ENCODE results near the gene FBXO48.

FBXO48 gene

DNA sequence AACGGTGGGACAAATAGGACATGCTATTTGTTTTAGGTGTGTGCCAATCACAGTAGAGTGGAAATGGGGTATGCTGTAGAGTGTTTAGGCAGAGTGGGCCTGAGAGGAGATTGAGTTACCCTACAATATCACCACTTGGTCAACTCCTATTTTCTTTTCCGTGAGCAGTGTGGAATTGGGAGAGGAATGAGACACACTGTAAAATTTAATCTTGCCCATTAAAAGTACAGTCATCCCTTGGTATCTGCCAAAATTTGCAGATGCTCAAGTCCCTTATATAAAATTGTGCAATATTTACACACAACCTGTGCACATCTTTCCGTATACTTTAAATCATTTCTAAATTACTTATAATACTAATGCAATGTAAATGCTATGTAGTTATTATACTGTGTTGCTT lies 12.4 kb downstream of the FBXO48 start:
- TF ChIP-seq, protein P1, sequence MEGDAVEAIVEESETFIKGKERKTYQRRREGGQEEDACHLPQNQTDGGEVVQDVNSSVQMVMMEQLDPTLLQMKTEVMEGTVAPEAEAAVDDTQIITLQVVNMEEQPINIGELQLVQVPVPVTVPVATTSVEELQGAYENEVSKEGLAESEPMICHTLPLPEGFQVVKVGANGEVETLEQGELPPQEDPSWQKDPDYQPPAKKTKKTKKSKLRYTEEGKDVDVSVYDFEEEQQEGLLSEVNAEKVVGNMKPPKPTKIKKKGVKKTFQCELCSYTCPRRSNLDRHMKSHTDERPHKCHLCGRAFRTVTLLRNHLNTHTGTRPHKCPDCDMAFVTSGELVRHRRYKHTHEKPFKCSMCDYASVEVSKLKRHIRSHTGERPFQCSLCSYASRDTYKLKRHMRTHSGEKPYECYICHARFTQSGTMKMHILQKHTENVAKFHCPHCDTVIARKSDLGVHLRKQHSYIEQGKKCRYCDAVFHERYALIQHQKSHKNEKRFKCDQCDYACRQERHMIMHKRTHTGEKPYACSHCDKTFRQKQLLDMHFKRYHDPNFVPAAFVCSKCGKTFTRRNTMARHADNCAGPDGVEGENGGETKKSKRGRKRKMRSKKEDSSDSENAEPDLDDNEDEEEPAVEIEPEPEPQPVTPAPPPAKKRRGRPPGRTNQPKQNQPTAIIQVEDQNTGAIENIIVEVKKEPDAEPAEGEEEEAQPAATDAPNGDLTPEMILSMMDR (IDR thresholded peaks at IDR 0.05), result no peak

DNA sequence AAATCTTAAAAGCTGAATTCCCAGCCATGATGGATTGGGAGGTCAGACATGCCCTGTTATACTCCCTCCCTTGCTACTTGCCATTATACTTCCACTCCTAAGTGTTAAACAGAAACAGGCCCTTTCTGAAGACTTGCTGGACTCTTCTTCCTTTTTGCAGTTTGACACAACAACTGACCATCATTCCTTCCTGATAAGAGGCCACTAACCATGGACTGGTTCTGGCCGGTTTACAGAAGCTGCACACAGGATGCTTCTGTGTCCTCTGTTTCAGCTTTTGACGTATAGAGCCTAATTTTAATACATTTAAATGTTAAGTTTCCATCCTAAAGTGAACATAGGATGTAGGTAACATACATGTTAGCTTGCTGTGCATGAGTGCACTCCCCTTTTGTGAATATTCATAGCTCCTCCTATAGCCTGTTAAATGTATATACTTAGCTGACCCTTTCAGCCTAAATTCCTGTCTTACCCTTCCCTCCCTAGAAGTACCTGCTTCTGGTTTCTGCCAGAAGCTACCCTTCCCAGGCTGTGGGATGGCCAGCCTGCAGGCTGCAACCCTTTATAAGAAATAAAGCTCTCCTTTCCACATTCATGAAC lies 13.2 kb downstream of the FBXO48 start:
- TF ChIP-seq, protein P1 (IDR thresholded peaks at IDR 0.05), result no peak

DNA sequence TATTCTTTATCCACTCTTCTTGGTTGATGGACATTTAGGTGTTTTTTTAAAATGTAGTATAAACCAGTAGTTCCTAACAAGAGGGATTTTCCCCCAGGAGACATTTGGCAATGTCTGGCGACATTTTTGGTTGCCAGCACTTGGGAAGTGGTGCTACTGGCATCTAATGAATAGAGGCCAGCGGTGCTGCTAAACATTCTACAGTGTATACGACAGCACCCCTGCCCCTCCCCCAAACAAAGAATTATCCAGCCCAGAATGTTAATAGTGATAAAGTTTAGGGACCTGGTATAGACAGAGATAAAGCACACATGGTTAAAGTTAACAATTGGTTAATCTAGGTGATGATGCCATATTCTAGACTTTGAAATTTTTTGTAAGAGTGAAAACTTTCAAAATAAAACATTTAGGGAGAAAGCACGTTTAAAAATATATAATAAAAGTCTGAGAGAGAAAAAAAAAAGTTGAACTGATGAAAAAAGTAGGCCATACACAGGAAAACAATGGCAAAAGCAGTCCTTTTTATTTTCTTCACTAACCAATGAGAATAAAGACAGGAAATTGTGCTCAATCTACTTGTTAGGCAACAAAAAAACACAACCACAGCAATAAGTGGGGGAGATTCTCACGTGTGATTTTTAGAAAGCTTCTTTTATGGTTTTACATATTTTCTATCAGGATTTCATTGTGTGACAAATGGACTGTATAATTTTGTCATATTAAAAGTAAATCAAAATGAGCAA lies 14.8 kb downstream of the FBXO48 start:
- TF ChIP-seq, protein P1 (IDR thresholded peaks at IDR 0.05), result no peak

DNA sequence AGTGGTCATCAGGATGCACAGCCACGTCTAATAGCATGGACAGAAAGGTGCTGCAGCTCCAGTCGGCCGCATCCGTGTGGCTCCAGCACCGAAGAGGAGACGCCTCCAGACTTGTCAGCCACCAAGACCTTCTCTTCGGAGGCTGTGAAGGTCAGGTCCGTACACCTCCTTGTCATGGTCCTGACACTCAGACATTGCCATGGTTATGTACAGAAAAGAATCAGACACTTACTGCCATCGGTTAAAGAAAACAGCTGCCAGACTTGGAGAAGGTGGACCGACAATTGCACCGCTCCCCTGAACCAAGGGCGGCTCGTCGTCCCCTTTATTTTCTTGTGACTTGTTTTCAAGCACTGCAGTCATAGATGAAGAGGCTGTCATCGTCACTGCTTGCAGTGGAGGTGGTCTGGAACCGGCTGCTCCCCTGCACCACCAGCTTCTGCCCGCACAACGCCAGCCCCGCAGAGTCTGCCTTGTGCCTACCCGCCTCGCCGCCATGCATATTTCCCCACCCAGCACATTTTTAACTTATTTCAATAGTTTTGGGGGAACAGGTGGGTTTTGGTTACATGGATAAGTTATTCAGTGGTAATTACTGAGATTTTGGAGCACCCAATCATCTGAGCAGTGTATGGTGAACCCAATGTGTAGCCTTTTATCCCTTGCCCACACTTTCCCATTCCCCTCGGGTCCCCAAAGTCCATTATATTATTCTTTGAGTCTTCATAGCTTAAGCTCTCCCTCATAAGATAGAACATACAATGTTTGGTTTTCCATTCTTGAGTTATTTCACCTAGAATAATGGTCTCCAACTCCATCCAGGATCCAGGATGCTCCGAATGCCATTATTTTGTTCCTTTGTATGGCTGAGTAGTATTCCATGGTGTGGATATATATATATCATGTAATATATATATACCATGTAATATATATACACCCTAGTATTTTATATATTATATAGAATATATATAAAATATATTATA lies 18.1 kb downstream of the FBXO48 start:
- TF ChIP-seq, protein P1 (IDR thresholded peaks at IDR 0.05), result no peak

DNA sequence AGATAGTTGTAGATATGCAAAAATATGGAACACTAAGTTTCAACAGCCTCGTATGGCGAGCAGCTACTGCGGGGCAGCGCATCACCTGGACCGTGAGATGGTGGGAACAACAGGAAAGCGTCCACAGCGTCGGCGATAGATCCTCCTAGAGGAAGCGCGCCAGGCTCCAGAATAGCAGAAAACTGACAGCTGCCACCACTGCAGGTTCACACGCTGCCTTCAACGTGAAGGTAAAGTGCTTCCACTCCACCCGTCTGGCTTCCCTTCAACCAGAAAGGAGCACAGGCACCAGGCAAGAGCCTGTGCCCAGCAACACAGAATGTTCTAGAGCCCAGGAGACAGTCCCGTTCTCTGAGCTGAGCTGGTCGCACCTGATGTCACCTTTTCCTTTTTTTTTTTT lies 20.0 kb downstream of the FBXO48 start:
- TF ChIP-seq, protein P1 (IDR thresholded peaks at IDR 0.05), result no peak

DNA sequence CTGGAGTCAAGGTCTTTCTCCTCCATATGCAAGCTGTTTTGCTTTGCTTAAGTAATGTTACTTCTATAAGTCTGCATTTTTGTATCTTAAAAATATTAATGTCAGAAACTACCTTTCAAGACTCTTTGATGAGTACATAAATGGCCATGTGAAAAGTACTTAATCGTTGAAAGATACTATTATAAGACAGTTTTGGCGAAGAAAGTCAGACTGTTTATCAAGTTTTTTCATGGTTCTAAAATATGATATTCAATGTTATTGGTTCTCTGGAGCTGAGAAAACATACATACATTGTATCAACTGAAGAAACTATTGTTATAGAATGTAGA lies 25.1 kb downstream of the FBXO48 start:
- TF ChIP-seq, protein P1 (IDR thresholded peaks at IDR 0.05), result 0 out of 2 replicates have a peak, but pooled peaks have one; percentile 5

DNA sequence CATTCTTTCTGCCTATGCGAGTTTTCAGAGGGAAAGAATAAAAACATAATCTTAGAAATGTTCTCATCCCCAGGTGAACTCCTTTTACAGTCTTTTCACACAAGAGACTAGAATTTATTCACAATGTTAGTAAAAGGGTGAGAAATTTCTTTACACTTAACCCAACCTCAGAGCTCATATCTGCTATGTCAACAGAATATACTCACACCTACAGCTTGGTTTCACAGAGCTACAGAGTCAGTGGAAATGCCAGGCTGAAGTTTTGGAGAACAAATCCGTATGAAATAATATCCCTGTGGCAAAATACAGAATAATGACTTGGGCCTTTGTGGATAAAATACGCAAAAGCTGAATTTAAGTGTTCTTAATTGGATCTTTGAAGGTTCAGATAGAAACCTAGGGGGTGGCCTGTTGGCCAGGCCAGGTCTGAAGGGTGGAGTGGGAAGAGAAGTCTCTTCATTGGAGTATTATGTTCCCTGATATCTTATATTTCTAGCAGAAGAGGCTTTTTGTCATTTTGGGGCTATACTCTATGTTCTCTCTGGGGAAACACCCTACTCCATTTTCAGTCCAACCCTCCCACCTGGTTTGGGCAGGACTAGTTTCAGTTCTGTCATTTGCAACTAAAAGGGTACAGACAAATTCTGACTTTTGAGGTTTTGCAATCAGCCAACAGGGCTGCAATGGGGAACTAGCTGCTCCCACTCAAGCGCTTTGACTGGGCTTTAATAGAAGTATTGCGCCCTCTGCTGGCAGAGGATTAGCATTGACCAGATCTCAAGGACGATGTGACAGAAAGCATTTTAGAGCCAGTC lies 25.7 kb downstream of the FBXO48 start:
- TF ChIP-seq, protein P1 (IDR thresholded peaks at IDR 0.05), result peak; percentile 61
